ENCODE data around the gene OR9A4. TPM values are rescaled to one million over a fixed set of nuclear protein-coding genes. Genes with fewer than 3 reads are reported as not detected.

The OR9A4 gene
- total RNA-seq, 1 donor from 2014 or later = not detected

DNA sequence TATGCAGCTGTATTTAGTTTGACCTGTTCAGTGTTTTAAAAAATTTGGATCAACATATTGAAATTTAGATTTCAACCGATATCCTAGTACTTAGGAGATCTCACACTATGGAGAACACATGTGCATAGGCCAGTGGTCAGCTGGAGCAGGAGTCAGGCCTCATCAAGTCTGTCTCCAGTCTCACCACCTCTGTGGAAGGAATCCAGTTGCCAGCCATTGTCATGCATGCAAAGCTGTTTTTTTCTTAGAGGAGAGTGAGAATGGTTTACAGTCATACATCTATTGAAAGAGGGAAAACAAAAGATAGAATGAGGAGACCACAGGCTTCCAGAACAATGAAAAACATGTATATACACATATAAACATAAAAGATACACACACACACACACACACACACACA, 38.1 kb downstream of the OR9A4 start:
- H3K36me3 Mint-ChIP-seq (ENCODE audit: low read depth, unreplicated experiment) = no peaks in the 10 kb centered on the region
- FAIRE-seq = no peak
- Histone ChIP-seq H3K4me1 (ENCODE audit: insufficient read depth, low read length) (no peaks in the 10 kb centered on the region), H2AFZ (ENCODE audit: low read depth, low read length) (no peak overlapping the region), H3K36me3 (ENCODE audit: insufficient read depth, low read length) (no peaks in the 10 kb centered on the region), H3K9me3 (ENCODE audit: insufficient read depth, low read depth, low read length) (no peaks in the 10 kb centered on the region), H3K27ac (ENCODE audit: low read depth, low read length) (no peak overlapping the region), H3K4me2 (ENCODE audit: low read length) (no peak overlapping the region), H3K4me3 (ENCODE audit: insufficient read depth, low read depth, low read length) (no peak overlapping the region), H4K20me1 (ENCODE audit: insufficient read depth, low read length) (no peaks in the 10 kb centered on the region), H3K27me3 (ENCODE audit: insufficient read depth, low read length) (no peaks in the 10 kb centered on the region), H3K9ac (ENCODE audit: low read length) (no peak overlapping the region), H3K79me2 (ENCODE audit: insufficient read depth, low read length) (no peaks in the 10 kb centered on the region)
- no peaks in the 10 kb centered on the region for H3K4me1 Mint-ChIP-seq (ENCODE audit: low read depth, unreplicated experiment)
- DNase-seq (ENCODE audit: low read depth) = no peak
- H3K27ac Mint-ChIP-seq (ENCODE audit: unreplicated experiment) = no peak overlapping the region
- no peaks in the 10 kb centered on the region for H3K9me3 Mint-ChIP-seq (ENCODE audit: unreplicated experiment)
- no peak for TF ChIP-seq EZH2 (IDR thresholded peaks at IDR 0.05; ENCODE audit: insufficient read depth, low read length)
- TF ChIP-seq, protein P1, sequence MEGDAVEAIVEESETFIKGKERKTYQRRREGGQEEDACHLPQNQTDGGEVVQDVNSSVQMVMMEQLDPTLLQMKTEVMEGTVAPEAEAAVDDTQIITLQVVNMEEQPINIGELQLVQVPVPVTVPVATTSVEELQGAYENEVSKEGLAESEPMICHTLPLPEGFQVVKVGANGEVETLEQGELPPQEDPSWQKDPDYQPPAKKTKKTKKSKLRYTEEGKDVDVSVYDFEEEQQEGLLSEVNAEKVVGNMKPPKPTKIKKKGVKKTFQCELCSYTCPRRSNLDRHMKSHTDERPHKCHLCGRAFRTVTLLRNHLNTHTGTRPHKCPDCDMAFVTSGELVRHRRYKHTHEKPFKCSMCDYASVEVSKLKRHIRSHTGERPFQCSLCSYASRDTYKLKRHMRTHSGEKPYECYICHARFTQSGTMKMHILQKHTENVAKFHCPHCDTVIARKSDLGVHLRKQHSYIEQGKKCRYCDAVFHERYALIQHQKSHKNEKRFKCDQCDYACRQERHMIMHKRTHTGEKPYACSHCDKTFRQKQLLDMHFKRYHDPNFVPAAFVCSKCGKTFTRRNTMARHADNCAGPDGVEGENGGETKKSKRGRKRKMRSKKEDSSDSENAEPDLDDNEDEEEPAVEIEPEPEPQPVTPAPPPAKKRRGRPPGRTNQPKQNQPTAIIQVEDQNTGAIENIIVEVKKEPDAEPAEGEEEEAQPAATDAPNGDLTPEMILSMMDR (IDR thresholded peaks at IDR 0.05; ENCODE audit: insufficient read depth, low read depth, low read length) = no peak
- no peak overlapping the region for H3K4me3 Mint-ChIP-seq (ENCODE audit: unreplicated experiment)
- no peaks in the 10 kb centered on the region for H3K27me3 Mint-ChIP-seq (ENCODE audit: low read depth, unreplicated experiment)

DNA sequence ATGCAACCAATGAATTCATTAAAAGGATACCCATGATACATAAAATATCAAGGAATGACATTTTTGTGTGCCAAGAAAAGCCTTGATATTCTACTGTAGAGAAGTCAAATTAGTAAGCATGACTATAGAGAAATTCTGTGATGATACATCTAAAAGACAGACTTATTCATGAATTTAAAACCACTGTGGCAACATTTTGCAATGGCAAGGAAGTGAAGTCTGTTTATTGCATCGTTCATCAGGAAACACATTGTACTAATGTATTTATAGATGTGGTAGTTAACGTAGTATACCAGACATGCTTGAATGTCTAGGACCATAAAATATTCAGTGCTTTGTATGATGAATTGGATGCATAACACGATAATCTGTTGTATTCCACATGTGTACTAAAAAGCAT, 39.9 kb downstream of the OR9A4 start:
- H3K36me3 ChIP-seq (ENCODE audit: insufficient read depth, low read length) = no peaks in the 10 kb centered on the region
- H3K9me3 ChIP-seq (ENCODE audit: insufficient read depth, low read depth, low read length) = no peaks in the 10 kb centered on the region
- no peak overlapping the region for H3K27ac ChIP-seq (ENCODE audit: low read depth, low read length)
- no peaks in the 10 kb centered on the region for H3K9me3 Mint-ChIP-seq (ENCODE audit: unreplicated experiment)
- TF ChIP-seq, protein P1 (IDR thresholded peaks at IDR 0.05; ENCODE audit: insufficient read depth, low read depth, low read length) = no peak
- TF ChIP-seq EZH2 (IDR thresholded peaks at IDR 0.05; ENCODE audit: insufficient read depth, low read length) = no peak
- H3K27me3 Mint-ChIP-seq (ENCODE audit: low read depth, unreplicated experiment) = no peaks in the 10 kb centered on the region
- H3K9ac ChIP-seq (ENCODE audit: low read length) = no peak overlapping the region
- H3K79me2 ChIP-seq (ENCODE audit: insufficient read depth, low read length) = no peaks in the 10 kb centered on the region
- no peak overlapping the region for H3K4me3 Mint-ChIP-seq (ENCODE audit: unreplicated experiment)
- no peaks in the 10 kb centered on the region for H3K4me1 Mint-ChIP-seq (ENCODE audit: low read depth, unreplicated experiment)
- no peak for FAIRE-seq
- DNase-seq (ENCODE audit: low read depth) = no peak
- H3K27ac Mint-ChIP-seq (ENCODE audit: unreplicated experiment) = no peak overlapping the region
- H3K27me3 ChIP-seq (ENCODE audit: insufficient read depth, low read length) = no peaks in the 10 kb centered on the region
- H2AFZ ChIP-seq (ENCODE audit: low read depth, low read length) = no peak overlapping the region
- no peaks in the 10 kb centered on the region for H3K4me1 ChIP-seq (ENCODE audit: insufficient read depth, low read length)
- no peaks in the 10 kb centered on the region for H4K20me1 ChIP-seq (ENCODE audit: insufficient read depth, low read length)
- no peak overlapping the region for H3K4me3 ChIP-seq (ENCODE audit: insufficient read depth, low read depth, low read length)
- no peaks in the 10 kb centered on the region for H3K36me3 Mint-ChIP-seq (ENCODE audit: low read depth, unreplicated experiment)
- no peak overlapping the region for H3K4me2 ChIP-seq (ENCODE audit: low read length)

DNA sequence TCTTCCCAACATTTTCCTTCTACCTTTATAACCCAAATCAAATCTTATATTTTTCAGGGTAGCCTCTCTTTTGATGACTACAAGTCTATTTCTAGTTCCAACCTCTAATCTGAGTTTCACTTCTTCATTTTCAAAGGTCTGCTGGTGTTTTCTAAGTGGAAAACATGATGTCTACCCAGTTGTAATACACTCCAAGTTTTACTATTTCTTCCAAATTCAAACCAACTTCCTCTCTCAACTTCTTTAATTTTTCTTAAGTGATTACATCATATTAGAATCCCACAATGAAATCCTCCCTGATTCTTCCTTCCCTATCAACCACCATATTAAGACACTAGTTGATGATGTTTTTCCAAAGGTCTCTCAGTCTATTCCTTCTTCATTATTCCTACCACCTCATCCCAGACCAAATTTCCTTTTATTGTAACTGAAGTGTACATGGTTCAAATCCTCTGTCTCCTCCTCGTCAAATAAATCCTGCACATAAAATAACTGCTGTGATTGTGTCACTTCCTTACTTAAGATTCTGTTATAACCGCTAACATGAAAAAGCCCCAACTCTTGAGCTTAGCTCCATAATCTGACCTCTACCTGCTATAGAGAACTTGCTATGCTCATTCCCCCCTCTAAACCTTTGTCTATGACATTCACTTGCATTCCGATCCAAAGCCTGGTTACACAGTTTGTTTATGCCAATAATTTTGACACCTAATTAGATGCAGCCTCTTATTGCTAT, 44.7 kb downstream of the OR9A4 start:
- H3K27me3 ChIP-seq (ENCODE audit: insufficient read depth, low read length) = no peaks in the 10 kb centered on the region
- Mint-ChIP-seq H3K36me3 (ENCODE audit: low read depth, unreplicated experiment) (no peaks in the 10 kb centered on the region), H3K4me3 (ENCODE audit: unreplicated experiment) (no peak overlapping the region), H3K27ac (ENCODE audit: unreplicated experiment) (no peak overlapping the region), H3K4me1 (ENCODE audit: low read depth, unreplicated experiment) (no peaks in the 10 kb centered on the region), H3K27me3 (ENCODE audit: low read depth, unreplicated experiment) (no peaks in the 10 kb centered on the region), H3K9me3 (ENCODE audit: unreplicated experiment) (peaks cover 6% of the 10 kb centered on the region)
- H3K9ac ChIP-seq (ENCODE audit: low read length) = no peak overlapping the region
- H2AFZ ChIP-seq (ENCODE audit: low read depth, low read length) = no peak overlapping the region
- TF ChIP-seq EZH2 (IDR thresholded peaks at IDR 0.05; ENCODE audit: insufficient read depth, low read length) = no peak
- TF ChIP-seq, protein P1 (IDR thresholded peaks at IDR 0.05; ENCODE audit: insufficient read depth, low read depth, low read length) = no peak
- no peaks in the 10 kb centered on the region for H3K9me3 ChIP-seq (ENCODE audit: insufficient read depth, low read depth, low read length)
- FAIRE-seq (no peak), DNase-seq (ENCODE audit: low read depth) (no peak)
- no peaks in the 10 kb centered on the region for H4K20me1 ChIP-seq (ENCODE audit: insufficient read depth, low read length)
- H3K79me2 ChIP-seq (ENCODE audit: insufficient read depth, low read length) = no peaks in the 10 kb centered on the region
- no peak overlapping the region for H3K27ac ChIP-seq (ENCODE audit: low read depth, low read length)
- no peak overlapping the region for H3K4me3 ChIP-seq (ENCODE audit: insufficient read depth, low read depth, low read length)
- no peak overlapping the region for H3K4me2 ChIP-seq (ENCODE audit: low read length)
- H3K36me3 ChIP-seq (ENCODE audit: insufficient read depth, low read length) = no peaks in the 10 kb centered on the region
- no peaks in the 10 kb centered on the region for H3K4me1 ChIP-seq (ENCODE audit: insufficient read depth, low read length)
